ENCODE measurements around the gene STARD9. TPM values are rescaled to one million over a fixed set of nuclear protein-coding genes. Genes with fewer than 3 reads are reported as not detected.

The STARD9 gene
- total and polyA plus RNA-seq, 9 of the 15 experiments (the other 6 are each of a cell fraction or from before 2014, with no cell fraction given) = 0.45 to 6.0 (median 3.6) TPM

- TF ChIP-seq ZNF639 (CRISPR knock-in tag; conservative IDR thresholded peaks at IDR 0.05 in 1 of 2, IDR thresholded peaks at IDR 0.05 in 1 of 2) (no peak), THAP12 (CRISPR knock-in tag; IDR thresholded peaks at IDR 0.05) (0 out of 2 replicates have a peak, but pooled peaks have one; percentile 52), MTF1 (CRISPR knock-in tag; IDR thresholded peaks at IDR 0.05; ENCODE audit: borderline replicate concordance) (no peak), ZNF609 (CRISPR knock-in tag; IDR thresholded peaks at IDR 0.05; ENCODE audit: borderline replicate concordance) (peak; percentile 92; the same call in 1 of the 2 replicates), ZNF583 (CRISPR knock-in tag; IDR thresholded peaks at IDR 0.05) (no peak), MEIS2 (IDR thresholded peaks at IDR 0.05; ENCODE audit: partially characterized antibody) (no peak), RBM15 (IDR thresholded peaks at IDR 0.05; ENCODE audit: insufficient read depth, low read length) (no peak), CREB3 (tag; conservative IDR thresholded peaks at IDR 0.05; ENCODE audit: low read depth) (no peak), SP1 (CRISPR knock-in tag; IDR thresholded peaks at IDR 0.05) (peak; percentile 94)
- TF ChIP-seq, protein P1, sequence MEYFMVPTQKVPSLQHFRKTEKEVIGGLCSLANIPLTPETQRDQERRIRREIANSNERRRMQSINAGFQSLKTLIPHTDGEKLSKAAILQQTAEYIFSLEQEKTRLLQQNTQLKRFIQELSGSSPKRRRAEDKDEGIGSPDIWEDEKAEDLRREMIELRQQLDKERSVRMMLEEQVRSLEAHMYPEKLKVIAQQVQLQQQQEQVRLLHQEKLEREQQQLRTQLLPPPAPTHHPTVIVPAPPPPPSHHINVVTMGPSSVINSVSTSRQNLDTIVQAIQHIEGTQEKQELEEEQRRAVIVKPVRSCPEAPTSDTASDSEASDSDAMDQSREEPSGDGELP (CRISPR knock-in tag; IDR thresholded peaks at IDR 0.05; ENCODE audit: borderline replicate concordance) = peak; percentile 74
- TF ChIP-seq, protein P2, sequence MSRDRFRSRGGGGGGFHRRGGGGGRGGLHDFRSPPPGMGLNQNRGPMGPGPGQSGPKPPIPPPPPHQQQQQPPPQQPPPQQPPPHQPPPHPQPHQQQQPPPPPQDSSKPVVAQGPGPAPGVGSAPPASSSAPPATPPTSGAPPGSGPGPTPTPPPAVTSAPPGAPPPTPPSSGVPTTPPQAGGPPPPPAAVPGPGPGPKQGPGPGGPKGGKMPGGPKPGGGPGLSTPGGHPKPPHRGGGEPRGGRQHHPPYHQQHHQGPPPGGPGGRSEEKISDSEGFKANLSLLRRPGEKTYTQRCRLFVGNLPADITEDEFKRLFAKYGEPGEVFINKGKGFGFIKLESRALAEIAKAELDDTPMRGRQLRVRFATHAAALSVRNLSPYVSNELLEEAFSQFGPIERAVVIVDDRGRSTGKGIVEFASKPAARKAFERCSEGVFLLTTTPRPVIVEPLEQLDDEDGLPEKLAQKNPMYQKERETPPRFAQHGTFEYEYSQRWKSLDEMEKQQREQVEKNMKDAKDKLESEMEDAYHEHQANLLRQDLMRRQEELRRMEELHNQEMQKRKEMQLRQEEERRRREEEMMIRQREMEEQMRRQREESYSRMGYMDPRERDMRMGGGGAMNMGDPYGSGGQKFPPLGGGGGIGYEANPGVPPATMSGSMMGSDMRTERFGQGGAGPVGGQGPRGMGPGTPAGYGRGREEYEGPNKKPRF (IDR thresholded peaks at IDR 0.05; ENCODE audit: low read depth, low read length) = no peak
Observed at GRCh38 chr15:42575188-42576039, at the start of gene STARD9 (continued).
